Inflammatory macrophage (primary cell): Measurements from ENCODE around the gene EARS2.

ENCODE experiments used
- DNase-seq, 2 donors: peaks; one replicate each; pipeline ENCODE4 v3.0.0-alpha.2; 2020 to 2022

EARS2 gene

GRCh38 chr16:23478566-23478965 is 78.6 kb downstream of the EARS2 start:
- DNase-seq: no peak

DNA sequence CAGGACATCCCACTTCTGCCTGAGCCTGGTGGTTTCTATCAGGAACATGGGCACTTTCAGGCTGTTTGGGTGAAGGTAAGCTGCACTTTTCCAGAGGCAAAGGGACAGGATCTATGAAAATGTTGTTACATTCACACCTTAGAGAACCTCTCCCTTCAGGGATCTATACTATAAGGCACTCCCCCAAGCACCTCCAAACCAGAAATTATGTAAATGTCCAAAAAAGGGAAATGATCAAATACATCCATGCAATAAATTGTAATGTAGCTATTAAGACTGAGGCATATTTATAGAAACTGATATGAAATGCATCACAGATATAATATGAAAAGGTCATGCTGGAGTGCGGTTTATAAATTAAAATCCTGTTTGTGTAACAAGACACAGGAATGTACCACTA is 80.9 kb downstream of the EARS2 start:
- no peak for DNase-seq
